Panc1 (cell line): Measurements from ENCODE around the gene GDAP1L1.

Experiments
- POLR2AphosphoS5 ChIP-seq: IDR thresholded peaks from 2 replicates; pipeline ENCODE4 v1.6.1; 2012; ENCODE audit warnings: mild to moderate bottlenecking, low read depth, low read length, moderate library complexity
- TCF7L2 ChIP-seq: IDR thresholded peaks from 2 replicates; pipeline ENCODE4 v1.6.1; 2011; ENCODE audit warnings: mild to moderate bottlenecking, low read depth, low read length, inconsistent platforms
- TF ChIP-seq, protein P1 (sequence below): fragments of 450-650 bp; IDR thresholded peaks from 2 replicates; pipeline ENCODE4 v1.5.1; 2017; ENCODE audit warnings: mild to moderate bottlenecking
- TF ChIP-seq, protein P2 (sequence below), 2 experiments: IDR thresholded peaks; 2 replicates each; pipeline ENCODE4 v1.6.1; 2011 to 2012; ENCODE audit warnings: low read depth in 2 of 2, control low read depth in 1 of 2, low read length in 1 of 2, mild to moderate bottlenecking in 1 of 2, moderate library complexity in 1 of 2; ENCODE audit not compliant: insufficient read depth in 1 of 2

GRCh38 chr20:44301285-44301684 lies 54.2 kb downstream of the GDAP1L1 start:
- TF ChIP-seq, protein P1, sequence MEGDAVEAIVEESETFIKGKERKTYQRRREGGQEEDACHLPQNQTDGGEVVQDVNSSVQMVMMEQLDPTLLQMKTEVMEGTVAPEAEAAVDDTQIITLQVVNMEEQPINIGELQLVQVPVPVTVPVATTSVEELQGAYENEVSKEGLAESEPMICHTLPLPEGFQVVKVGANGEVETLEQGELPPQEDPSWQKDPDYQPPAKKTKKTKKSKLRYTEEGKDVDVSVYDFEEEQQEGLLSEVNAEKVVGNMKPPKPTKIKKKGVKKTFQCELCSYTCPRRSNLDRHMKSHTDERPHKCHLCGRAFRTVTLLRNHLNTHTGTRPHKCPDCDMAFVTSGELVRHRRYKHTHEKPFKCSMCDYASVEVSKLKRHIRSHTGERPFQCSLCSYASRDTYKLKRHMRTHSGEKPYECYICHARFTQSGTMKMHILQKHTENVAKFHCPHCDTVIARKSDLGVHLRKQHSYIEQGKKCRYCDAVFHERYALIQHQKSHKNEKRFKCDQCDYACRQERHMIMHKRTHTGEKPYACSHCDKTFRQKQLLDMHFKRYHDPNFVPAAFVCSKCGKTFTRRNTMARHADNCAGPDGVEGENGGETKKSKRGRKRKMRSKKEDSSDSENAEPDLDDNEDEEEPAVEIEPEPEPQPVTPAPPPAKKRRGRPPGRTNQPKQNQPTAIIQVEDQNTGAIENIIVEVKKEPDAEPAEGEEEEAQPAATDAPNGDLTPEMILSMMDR, result no peak
- TF ChIP-seq TCF7L2 (0 out of 2 replicates have a peak, but pooled peaks have one; percentile 28), POLR2AphosphoS5 (no peak)
- TF ChIP-seq, protein P2, sequence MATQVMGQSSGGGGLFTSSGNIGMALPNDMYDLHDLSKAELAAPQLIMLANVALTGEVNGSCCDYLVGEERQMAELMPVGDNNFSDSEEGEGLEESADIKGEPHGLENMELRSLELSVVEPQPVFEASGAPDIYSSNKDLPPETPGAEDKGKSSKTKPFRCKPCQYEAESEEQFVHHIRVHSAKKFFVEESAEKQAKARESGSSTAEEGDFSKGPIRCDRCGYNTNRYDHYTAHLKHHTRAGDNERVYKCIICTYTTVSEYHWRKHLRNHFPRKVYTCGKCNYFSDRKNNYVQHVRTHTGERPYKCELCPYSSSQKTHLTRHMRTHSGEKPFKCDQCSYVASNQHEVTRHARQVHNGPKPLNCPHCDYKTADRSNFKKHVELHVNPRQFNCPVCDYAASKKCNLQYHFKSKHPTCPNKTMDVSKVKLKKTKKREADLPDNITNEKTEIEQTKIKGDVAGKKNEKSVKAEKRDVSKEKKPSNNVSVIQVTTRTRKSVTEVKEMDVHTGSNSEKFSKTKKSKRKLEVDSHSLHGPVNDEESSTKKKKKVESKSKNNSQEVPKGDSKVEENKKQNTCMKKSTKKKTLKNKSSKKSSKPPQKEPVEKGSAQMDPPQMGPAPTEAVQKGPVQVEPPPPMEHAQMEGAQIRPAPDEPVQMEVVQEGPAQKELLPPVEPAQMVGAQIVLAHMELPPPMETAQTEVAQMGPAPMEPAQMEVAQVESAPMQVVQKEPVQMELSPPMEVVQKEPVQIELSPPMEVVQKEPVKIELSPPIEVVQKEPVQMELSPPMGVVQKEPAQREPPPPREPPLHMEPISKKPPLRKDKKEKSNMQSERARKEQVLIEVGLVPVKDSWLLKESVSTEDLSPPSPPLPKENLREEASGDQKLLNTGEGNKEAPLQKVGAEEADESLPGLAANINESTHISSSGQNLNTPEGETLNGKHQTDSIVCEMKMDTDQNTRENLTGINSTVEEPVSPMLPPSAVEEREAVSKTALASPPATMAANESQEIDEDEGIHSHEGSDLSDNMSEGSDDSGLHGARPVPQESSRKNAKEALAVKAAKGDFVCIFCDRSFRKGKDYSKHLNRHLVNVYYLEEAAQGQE (IDR thresholded peaks at IDR 0.05; ENCODE audit: insufficient read depth in 1 of 2, low read depth in 2 of 2, low read length in 1 of 2), result no peak
